ENCODE data around the gene ATP8B1. TPM values are rescaled to one million over a fixed set of nuclear protein-coding genes. Genes with fewer than 3 reads are reported as not detected.

Gene ATP8B1
- total RNA-seq, 1 experiment from 2014 or later, result 15.9 TPM

DNA sequence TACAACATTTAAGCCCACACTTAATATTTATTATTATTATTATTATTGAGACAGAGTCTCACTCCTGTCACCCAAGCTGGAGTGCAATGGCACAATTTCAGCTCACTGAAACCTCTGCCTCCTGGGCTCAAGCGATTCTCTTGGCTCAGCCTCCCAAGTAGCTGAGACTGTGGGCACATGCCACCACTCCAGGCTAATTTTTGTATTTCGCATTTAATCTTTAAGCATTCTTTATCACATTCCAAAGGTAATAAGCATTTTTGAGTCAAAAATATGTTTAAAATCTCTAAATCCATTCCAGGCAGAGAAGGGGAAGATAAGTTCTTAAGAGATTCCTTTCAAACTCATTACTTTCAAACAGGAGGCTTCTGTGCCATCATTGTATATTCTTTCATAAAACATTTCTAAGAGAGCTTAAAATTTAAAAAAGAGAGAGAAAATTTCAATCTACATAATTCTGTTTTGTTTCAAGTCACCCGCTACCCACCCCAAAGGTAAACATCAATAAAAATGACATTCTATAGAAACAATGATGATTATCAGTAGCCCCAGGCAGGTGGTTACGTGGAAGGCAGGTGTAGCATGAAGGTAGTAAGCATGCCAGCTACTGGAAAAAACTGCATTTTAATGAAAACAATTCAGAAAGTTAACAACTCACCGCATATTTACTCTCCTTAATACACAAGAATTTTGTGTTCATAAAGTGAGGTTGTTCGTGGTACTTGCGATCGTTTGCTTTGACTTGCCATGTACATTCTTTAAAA, 97.1 kb downstream of the ATP8B1 start (continued):
- no peak for TF ChIP-seq ZBTB33 (IDR thresholded peaks at IDR 0.05; ENCODE audit: extremely low read depth, insufficient replicate concordance, low read length)
- TF ChIP-seq SP1 (IDR thresholded peaks at IDR 0.05; ENCODE audit: low read depth), result no peak
- no peak for TF ChIP-seq SIN3A (IDR thresholded peaks at IDR 0.05; ENCODE audit: low read depth)
- TF ChIP-seq, protein P1, sequence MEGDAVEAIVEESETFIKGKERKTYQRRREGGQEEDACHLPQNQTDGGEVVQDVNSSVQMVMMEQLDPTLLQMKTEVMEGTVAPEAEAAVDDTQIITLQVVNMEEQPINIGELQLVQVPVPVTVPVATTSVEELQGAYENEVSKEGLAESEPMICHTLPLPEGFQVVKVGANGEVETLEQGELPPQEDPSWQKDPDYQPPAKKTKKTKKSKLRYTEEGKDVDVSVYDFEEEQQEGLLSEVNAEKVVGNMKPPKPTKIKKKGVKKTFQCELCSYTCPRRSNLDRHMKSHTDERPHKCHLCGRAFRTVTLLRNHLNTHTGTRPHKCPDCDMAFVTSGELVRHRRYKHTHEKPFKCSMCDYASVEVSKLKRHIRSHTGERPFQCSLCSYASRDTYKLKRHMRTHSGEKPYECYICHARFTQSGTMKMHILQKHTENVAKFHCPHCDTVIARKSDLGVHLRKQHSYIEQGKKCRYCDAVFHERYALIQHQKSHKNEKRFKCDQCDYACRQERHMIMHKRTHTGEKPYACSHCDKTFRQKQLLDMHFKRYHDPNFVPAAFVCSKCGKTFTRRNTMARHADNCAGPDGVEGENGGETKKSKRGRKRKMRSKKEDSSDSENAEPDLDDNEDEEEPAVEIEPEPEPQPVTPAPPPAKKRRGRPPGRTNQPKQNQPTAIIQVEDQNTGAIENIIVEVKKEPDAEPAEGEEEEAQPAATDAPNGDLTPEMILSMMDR (IDR thresholded peaks at IDR 0.05 in 2 of 3, conservative IDR thresholded peaks at IDR 0.05 in 1 of 3; ENCODE audit: borderline replicate concordance in 1 of 3, insufficient read depth in 1 of 3, low read depth in 2 of 3, low read length in 2 of 3), result no peak
- no peak for TF ChIP-seq TCF7L2 (IDR thresholded peaks at IDR 0.05; ENCODE audit: borderline replicate concordance, extremely low read depth, insufficient read depth, insufficient read length)

DNA sequence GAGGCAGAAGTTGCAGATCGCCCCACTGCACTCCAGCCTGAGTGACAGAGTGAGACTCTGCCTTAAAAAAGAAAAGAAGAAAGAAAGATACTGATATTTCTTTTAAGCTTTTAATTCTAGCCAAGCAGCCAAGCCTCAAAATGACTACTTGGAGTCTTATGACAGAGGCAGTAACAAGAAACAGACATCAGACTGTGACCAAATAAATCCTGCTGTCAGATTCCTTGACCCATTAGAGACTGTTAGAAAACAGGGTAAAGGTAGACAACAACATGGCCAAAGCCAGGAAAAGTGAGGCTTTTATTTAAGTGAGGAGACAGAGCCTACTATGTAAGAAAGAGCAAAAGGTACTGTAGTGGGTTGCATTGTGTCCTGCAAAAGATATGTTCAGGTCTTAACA, 98.1 kb downstream of the ATP8B1 start:
- H3K4me2 ChIP-seq (ENCODE audit: low read length), result no peak overlapping the region
- no peak overlapping the region for H2AFZ ChIP-seq (ENCODE audit: low read depth, low read length, poor library complexity, severe bottlenecking)
- no peaks in the 10 kb centered on the region for H3K9me2 ChIP-seq (ENCODE audit: insufficient read depth)
- no peak overlapping the region for H3K4me3 ChIP-seq (replicated peaks in 1 of 2; ENCODE audit: low read depth in 1 of 2, low read length in 2 of 2)
- H3K27ac ChIP-seq (ENCODE audit: low read depth, low read length), result no peak overlapping the region
- no peaks in the 10 kb centered on the region for H3K27me3 ChIP-seq (ENCODE audit: insufficient read depth, low read length)
- intact Hi-C loops (cut with micrococcal nuclease), result no loop called here
- ChIA-PET CTCF (no interaction called here), POLR2A (no interaction called here), RAD21 (ENCODE audit: low non-redundant PET in 1 of 2, low total read pairs in 2 of 2, uncharacterized antibody in 2 of 2, unreplicated experiment in 2 of 2) (no interaction called here)
- TF ChIP-seq ZBTB33 (IDR thresholded peaks at IDR 0.05; ENCODE audit: extremely low read depth, insufficient replicate concordance, low read length) (no peak), FOSL1 (IDR thresholded peaks at IDR 0.05; ENCODE audit: low read depth) (no peak), REST (IDR thresholded peaks at IDR 0.05; ENCODE audit: low read depth) (no peak), ZFX (IDR thresholded peaks at IDR 0.05) (no peak), TCF7L2 (IDR thresholded peaks at IDR 0.05; ENCODE audit: borderline replicate concordance, extremely low read depth, insufficient read depth, insufficient read length) (no peak), MAX (IDR thresholded peaks at IDR 0.05) (no peak), YY1 (IDR thresholded peaks at IDR 0.05; ENCODE audit: extremely low read depth, insufficient replicate concordance, low read depth, low read length) (no peak), SP1 (IDR thresholded peaks at IDR 0.05; ENCODE audit: low read depth) (no peak), SIN3A (IDR thresholded peaks at IDR 0.05; ENCODE audit: low read depth) (no peak), EZH2 (IDR thresholded peaks at IDR 0.05) (no peak), ELF1 (IDR thresholded peaks at IDR 0.05; ENCODE audit: borderline replicate concordance, low read depth) (no peak)
- H3K36me3 ChIP-seq (ENCODE audit: control insufficient read depth in 1 of 2, insufficient read depth in 2 of 2, low read length in 2 of 2), result no peaks in the 10 kb centered on the region
- ATAC-seq, result no peak
- no peaks in the 10 kb centered on the region for H4K20me1 ChIP-seq (ENCODE audit: insufficient read depth)
- DNase-seq (ENCODE audit: low read depth, low spot score), result no peak
- H3K79me2 ChIP-seq (ENCODE audit: insufficient read depth, low read length), result no peaks in the 10 kb centered on the region
- H3K9ac ChIP-seq (ENCODE audit: low read length), result no peak overlapping the region
- H3K4me1 ChIP-seq (ENCODE audit: control insufficient read depth in 1 of 2, insufficient read depth in 2 of 2, low read length in 2 of 2), result peaks cover 7 to 20% of the 10 kb centered on the region in 2 experiments
- BruUV-seq (replicated peaks), result no TSS peak
- no peaks in the 10 kb centered on the region for H3K9me3 ChIP-seq (ENCODE audit: control insufficient read depth in 1 of 2, insufficient read depth in 1 of 2, low read depth in 1 of 2, low read length in 2 of 2)

Data from HCT116 (cell line).